ENCODE results near the gene STK11IP. TPM values are rescaled to one million over a fixed set of nuclear protein-coding genes. Genes with fewer than 3 reads are reported as not detected.
A peak's percentile ranks its signal among the peaks of the same experiment; 100 is the strongest.

Gene STK11IP
- total and polyA plus RNA-seq, 2 of the 4 experiments (the other 2 are of a cell fraction), result 14.5 to 19.7 TPM

GRCh38 chr2:219636941-219637841 lies 39.5 kb downstream of the STK11IP start:
- Histone ChIP-seq H3K4me1 (ENCODE audit: control insufficient read depth, insufficient read depth, low read length) (no peaks in the 10 kb centered on the region; the same call in 1 of the 2 replicates), H3K9ac (ENCODE audit: low read depth, low read length) (no peak overlapping the region), H3K9me3 (ENCODE audit: control insufficient read depth, insufficient read depth, low read length) (no peaks in the 10 kb centered on the region), H3K14ac (replicated peaks; ENCODE audit: low read depth, low read length) (no peak overlapping the region), H3K9me1 (ENCODE audit: insufficient read depth, low read length) (no peaks in the 10 kb centered on the region), H2AK5ac (ENCODE audit: low read depth, low read length) (no peak overlapping the region; the same call in 1 of the 2 replicates), H2BK5ac (ENCODE audit: low read depth, low read length, poor library complexity, severe bottlenecking) (peak overlapping the region; percentile 69), H3K4me2 (ENCODE audit: low read depth, low read length) (no peak overlapping the region), H3K27me3 (ENCODE audit: control insufficient read depth, insufficient read depth, low read length) (no peaks in the 10 kb centered on the region), H3K36me3 (ENCODE audit: control insufficient read depth, insufficient read depth, low read length) (peaks cover 5% of the 10 kb centered on the region; the same call in 1 of the 2 replicates), H3K4ac (ENCODE audit: low read depth, low read length) (no peak overlapping the region), H4K8ac (ENCODE audit: low read depth in 2 of 2, low read length in 2 of 2) (no peak overlapping the region), H2BK15ac (ENCODE audit: low read depth, low read length) (no peak overlapping the region), H2BK120ac (ENCODE audit: low read depth, low read length) (no peak overlapping the region), H3K4me3 (ENCODE audit: insufficient read depth, low read depth, low read length) (no peak overlapping the region), H3K56ac (ENCODE audit: extremely low read depth, insufficient read depth, low read length) (no peak overlapping the region), H3K18ac (ENCODE audit: low read depth, low read length) (no peak overlapping the region), H2AFZ (replicated peaks; ENCODE audit: low read length, poor library complexity) (no peak overlapping the region), H3K79me1 (ENCODE audit: low read depth in 1 of 2, low read length in 2 of 2) (no peaks in the 10 kb centered on the region), H2BK20ac (ENCODE audit: low read depth, low read length) (no peak overlapping the region), H4K5ac (ENCODE audit: low read depth, low read length) (no peak overlapping the region), H2AK9ac (replicated peaks; ENCODE audit: low read depth, low read length, poor library complexity) (no peak overlapping the region), H3K27ac (ENCODE audit: insufficient read depth, low read length) (no peak overlapping the region), H3K23ac (ENCODE audit: low read depth, low read length) (no peak overlapping the region), H4K91ac (ENCODE audit: insufficient read depth, low read depth, low read length) (no peak overlapping the region), H4K20me1 (ENCODE audit: insufficient read depth, low read length) (no peaks in the 10 kb centered on the region)
- DNase-seq (no peak), ATAC-seq (ENCODE audit: low read depth) (no peak)
- in situ Hi-C loops (cut with MboI; ENCODE audit: low sequenced_read_pairs), result no loop called here
- dilution Hi-C loops (cut with HindIII; ENCODE audit: low sequenced_read_pairs, unreplicated experiment), result no loop called here
- TF ChIP-seq RAD21 (IDR thresholded peaks at IDR 0.05; ENCODE audit: low read length), result no peak
- no peak for TF ChIP-seq ELK1 (IDR thresholded peaks at IDR 0.05; ENCODE audit: borderline replicate concordance, low read depth, low read length)
- TF ChIP-seq MXI1 (IDR thresholded peaks at IDR 0.05; ENCODE audit: borderline replicate concordance, low read depth, low read length), result no peak
- TF ChIP-seq RCOR1 (IDR thresholded peaks at IDR 0.05; ENCODE audit: insufficient replicate concordance, low read length), result no peak
- no peak for TF ChIP-seq MAFK (IDR thresholded peaks at IDR 0.05; ENCODE audit: low read depth, low read length)
- TF ChIP-seq POLR2A (IDR thresholded peaks at IDR 0.05; ENCODE audit: low read depth, low read length), result no peak
- no peak for TF ChIP-seq SMC3 (IDR thresholded peaks at IDR 0.05; ENCODE audit: low read depth, low read length)
- WGBS, 2 experiments (ENCODE audit: extremely low coverage in 2 of 2, insufficient read length in 1 of 2), result 68% methylated on average over 8 of the region's 13 CpGs; no CpG with 5 or more reads in 1 of the 2 experiments
- no TSS peak for BruUV-seq (replicated peaks)
- ChIA-PET POLR2A (ENCODE audit: unreplicated experiment) (no interaction called here), CTCF (no interaction called here)
- intact Hi-C loops (cut with micrococcal nuclease), result no loop called here

Measured in IMR-90 (cell line).